GM19455 (cell line): ENCODE measurements around the gene PLEKHG2.

Experiments used
- ATAC-seq: cut with Tn5 transposase; IDR thresholded peaks from one replicate; pipeline ENCODE4 v1.9.1; 2021; ENCODE audit not compliant: unreplicated experiment

The PLEKHG2 gene

GRCh38 chr19:39382991-39383828, 29.3 kb upstream of the PLEKHG2 start:
- ATAC-seq, result no peak

- ATAC-seq, result no peak
Measured at GRCh38 chr19:39384839-39385568, 27.5 kb upstream of the PLEKHG2 start.

- ATAC-seq, result no peak
Measured at GRCh38 chr19:39385629-39386411, 26.6 kb upstream of the PLEKHG2 start.

- ATAC-seq, result no peak
Measured at GRCh38 chr19:39386557-39386956, 25.9 kb upstream of the PLEKHG2 start.

- no peak for ATAC-seq
Measured at GRCh38 chr19:39388657-39389056, 23.8 kb upstream of the PLEKHG2 start.

- ATAC-seq, result no peak
Measured at GRCh38 chr19:39389631-39390414, 22.6 kb upstream of the PLEKHG2 start.

GRCh38 chr19:39390451-39390750, 22.1 kb upstream of the PLEKHG2 start:
- ATAC-seq, result no peak

GRCh38 chr19:39390751-39391437, 21.6 kb upstream of the PLEKHG2 start, which contains the start of the genes MED29 and PAF1:
Gene MED29 (plus strand): TSS chr19:39391378. CDS start chr19:39391423, 45 bp downstream.
Gene PAF1 (minus strand): TSS chr19:39391106. CDS start chr19:39390864, 242 bp downstream.
- ATAC-seq, result peak; percentile 90

- ATAC-seq, result no peak
Measured at GRCh38 chr19:39397360-39398296, 14.8 kb upstream of the PLEKHG2 start.

- no peak for ATAC-seq
Measured at GRCh38 chr19:39398297-39398864, 14.1 kb upstream of the PLEKHG2 start.

- ATAC-seq, result no peak
Measured at GRCh38 chr19:39399668-39400050, 12.8 kb upstream of the PLEKHG2 start.

- no peak for ATAC-seq
Measured at GRCh38 chr19:39400061-39400460, 12.4 kb upstream of the PLEKHG2 start.

GRCh38 chr19:39401070-39401548, 11.4 kb upstream of the PLEKHG2 start:
- no peak for ATAC-seq

GRCh38 chr19:39401549-39402345, 10.7 kb upstream of the PLEKHG2 start:
- ATAC-seq, result no peak

GRCh38 chr19:39402346-39403300, 9.8 kb upstream of the PLEKHG2 start:
- ATAC-seq, result no peak
